GM13976 (cell line): ENCODE results near the gene DDX25.

Source experiments
- DNase-seq: peaks from one replicate; pipeline ENCODE4 v3.0.0; 2012; ENCODE audit warnings: low spot score
- CTCF ChIP-seq: IDR thresholded peaks from 2 replicates; pipeline ENCODE4 v1.5.1; 2012; ENCODE audit warnings: borderline replicate concordance, mild to moderate bottlenecking; ENCODE audit not compliant: insufficient read depth; ENCODE audit errors: extremely low read depth, missing control alignments, control extremely low read depth
- in situ Hi-C: fragments of 300-500 bp; cut with MboI; formaldehyde crosslinking; loops from one replicate; pipeline ENCODE4 v1.12.0; 2022; ENCODE audit warnings: low sequenced_read_pairs, mixed read lengths, inconsistent platforms; ENCODE audit not compliant: unreplicated experiment

Gene DDX25

DNA sequence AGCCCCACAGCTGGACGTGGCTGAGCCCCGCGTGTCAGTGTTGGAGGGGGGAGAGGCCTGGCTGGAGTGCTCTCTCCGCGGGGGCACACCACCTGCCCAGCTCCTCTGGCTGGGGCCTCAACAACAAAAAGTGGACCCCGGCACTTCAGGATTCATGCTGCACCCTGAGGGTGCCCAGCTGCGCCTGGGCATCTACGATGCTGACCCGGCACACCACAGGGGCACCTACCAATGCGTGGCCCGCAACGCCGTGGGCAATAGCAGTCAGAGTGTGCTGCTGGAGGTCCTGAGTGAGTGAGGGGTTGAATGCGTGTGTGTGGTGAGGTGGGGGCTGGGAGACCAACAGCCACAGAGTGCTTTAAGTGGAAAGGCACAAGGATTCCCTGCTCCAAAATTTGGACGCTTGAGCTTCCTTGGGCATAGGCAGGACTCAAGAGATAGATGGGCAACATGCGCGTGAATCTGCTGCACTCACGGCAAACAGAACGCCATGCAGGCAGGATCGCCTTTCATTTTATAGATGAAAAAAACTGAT, 49.2 kb downstream of the DDX25 start:
- in situ Hi-C loops, result no loop called here
- no peak for DNase-seq

DNA sequence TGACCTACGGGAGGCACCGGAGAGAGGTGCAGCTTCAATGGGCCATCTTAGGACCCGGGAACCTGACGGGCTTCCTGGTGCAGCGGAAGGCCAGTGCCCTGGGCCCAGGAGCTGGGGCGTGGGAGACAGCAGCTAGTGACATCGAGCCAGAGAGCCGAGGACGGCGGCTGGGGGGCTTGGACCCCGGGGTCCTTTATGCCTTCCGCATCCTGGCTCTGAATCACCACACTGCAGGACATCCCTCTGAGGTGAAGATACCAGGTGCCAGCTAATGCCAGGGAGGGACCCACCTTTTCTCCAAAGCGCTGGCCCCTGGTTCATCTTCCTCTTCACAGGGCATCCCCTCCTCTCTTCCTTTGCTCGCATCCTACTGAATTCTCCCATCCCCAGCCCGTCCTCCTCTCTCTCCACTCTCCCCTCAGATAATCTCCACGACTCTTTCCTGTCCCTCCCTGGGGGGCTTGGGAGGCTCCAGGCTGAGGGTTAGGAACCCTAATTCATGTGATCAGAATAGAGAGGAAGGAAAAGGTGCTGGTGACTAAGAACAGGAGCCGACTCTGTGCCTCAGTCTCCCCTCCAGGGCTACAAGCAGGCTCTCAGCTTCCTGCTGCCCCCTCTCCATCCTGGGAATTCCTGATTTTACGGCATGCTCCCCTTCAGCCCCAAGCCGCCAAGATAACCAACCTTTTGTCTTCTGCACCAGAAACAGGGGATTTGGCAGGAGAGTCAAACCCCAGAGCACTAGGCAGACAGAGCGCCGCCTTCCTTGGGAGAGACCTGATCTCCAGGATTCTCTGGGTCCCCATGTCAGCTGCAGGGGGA, 50.0 kb downstream of the DDX25 start:
- DNase-seq, result no peak
- no peak for TF ChIP-seq CTCF
- in situ Hi-C loops, result no loop called here

More for the DNA sequence above, 49.2 kb downstream of the DDX25 start:
- no peak for TF ChIP-seq CTCF

DNA sequence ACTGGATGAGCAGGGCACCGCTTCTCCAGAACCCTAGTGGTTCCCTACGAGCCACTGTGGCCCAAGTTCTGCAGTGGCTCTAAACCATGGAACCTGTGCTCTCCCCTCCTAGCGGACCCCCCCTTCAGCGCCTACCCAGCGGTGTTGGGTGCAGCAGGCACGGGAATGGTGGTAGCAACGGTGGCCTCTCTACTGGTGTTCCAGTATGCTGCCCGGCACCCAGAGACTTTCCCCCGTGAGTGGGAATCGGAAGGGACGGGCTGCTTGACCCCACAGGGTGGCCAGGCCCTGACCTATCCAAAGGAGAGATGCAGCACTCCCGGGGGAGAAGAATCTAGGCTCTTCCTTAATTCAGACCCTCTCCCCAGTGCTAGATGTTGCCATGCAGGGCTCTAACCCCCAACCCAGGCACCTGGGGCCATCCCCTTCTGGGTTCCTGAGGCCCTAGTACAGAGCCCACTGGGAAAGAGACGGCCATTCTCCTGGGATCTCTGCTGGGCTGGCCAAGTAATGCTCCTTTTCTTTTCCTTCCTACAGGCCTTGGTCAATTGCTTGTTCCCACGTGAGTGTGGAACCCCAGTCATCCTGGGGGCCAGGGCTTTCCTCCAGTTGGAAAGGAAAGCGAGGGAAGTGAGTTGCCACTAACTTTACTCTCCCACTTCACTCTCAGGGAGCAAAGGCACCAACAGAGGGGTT, 50.8 kb downstream of the DDX25 start:
- in situ Hi-C loops, result no loop called here
- no peak for DNase-seq
- TF ChIP-seq CTCF, result no peak

DNA sequence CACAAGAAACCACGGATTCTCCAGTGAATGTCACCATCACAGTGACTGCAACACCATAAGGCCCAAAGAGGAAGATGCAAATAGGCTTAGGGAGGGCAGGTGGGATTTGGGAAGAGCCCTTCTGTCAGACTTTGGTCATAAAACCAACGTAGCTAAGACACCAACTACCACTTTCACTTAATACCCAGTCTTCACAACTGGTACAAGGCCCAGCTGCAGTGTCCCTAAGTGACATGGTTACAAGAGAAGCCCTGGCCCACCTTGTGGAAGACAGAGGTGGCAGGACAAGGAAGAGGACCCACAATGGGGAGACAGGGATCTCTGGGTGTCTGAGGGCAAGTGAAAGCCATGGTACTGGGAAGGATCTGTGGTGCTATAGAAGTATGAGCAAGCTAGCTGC, 51.5 kb downstream of the DDX25 start:
- DNase-seq, result no peak

DNA sequence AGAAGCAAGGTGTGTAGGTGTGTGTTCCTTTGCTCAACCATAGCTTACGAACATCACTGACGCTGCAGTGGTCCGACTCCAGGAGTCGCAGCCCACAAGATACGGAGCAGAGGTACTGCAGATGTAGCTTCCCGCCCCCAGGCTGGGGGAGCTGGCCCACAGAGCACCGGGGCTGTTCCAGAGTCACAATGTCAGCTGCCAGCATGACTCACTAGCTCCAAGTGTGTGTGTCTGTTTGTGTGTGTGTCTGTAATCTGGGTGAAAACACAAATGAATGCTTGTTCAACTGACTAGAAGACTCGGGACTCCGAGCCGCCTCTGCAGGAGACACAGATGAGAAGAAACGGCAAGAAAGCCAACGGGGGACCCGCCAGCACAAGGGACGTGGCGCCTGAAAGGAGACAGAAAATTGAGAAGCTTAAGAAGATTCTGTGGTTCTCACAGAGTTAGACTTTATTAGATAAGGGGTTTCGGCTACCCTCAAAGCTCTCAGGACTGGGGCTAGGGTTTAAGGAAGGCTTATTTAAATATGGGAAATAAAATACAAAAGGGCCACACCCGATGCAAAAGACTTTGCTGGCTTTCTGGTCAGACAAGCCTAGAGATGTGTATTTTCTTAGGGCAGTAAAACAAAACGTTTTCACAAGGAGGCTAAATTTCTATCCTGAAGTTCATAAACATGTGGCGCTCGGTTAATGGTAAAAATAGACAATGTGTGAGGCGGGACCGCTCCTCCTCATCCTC, 52.3 kb downstream of the DDX25 start:
- TF ChIP-seq CTCF, result no peak
- in situ Hi-C loops, result no loop called here
- no peak for DNase-seq

More for the DNA sequence above, 51.5 kb downstream of the DDX25 start:
- TF ChIP-seq CTCF, result no peak
- in situ Hi-C loops, result no loop called here
